BLaER1 (cell line): Measurements from ENCODE around the gene BRD3.

Source experiments
- H3K27ac ChIP-seq: shearing (Covaris generic); formaldehyde crosslinking; 2 replicates; pipeline ENCODE4 v1.8.1; 2022
- H3K27me3 ChIP-seq: shearing (Covaris generic); formaldehyde crosslinking; 2 replicates; pipeline ENCODE4 v1.8.1; 2022
- H3K36me3 ChIP-seq: shearing (Covaris generic); formaldehyde crosslinking; 2 replicates; pipeline ENCODE4 v1.8.1; 2022
- H3K4me1 ChIP-seq: shearing (Covaris generic); formaldehyde crosslinking; 2 replicates; pipeline ENCODE4 v1.8.1; 2022
- H3K4me2 ChIP-seq: shearing (Covaris generic); formaldehyde crosslinking; 2 replicates; pipeline ENCODE4 v1.8.1; 2022
- H3K4me3 ChIP-seq: shearing (Covaris generic); formaldehyde crosslinking; 2 replicates; pipeline ENCODE4 v1.8.1; 2022
- H3K9ac ChIP-seq: shearing (Covaris generic); formaldehyde crosslinking; 2 replicates; pipeline ENCODE4 v1.8.1; 2022
- H3K9me3 ChIP-seq: shearing (Covaris generic); formaldehyde crosslinking; 2 replicates; pipeline ENCODE4 v1.8.1; 2022
- H4K20me1 ChIP-seq: shearing (Covaris generic); formaldehyde crosslinking; 2 replicates; pipeline ENCODE4 v1.8.1; 2022
- Cebpa-rat ChIP-seq: shearing (Covaris generic); IDR thresholded peaks from 2 replicates; pipeline ENCODE4 v1.8.1; 2022

The BRD3 gene

DNA sequence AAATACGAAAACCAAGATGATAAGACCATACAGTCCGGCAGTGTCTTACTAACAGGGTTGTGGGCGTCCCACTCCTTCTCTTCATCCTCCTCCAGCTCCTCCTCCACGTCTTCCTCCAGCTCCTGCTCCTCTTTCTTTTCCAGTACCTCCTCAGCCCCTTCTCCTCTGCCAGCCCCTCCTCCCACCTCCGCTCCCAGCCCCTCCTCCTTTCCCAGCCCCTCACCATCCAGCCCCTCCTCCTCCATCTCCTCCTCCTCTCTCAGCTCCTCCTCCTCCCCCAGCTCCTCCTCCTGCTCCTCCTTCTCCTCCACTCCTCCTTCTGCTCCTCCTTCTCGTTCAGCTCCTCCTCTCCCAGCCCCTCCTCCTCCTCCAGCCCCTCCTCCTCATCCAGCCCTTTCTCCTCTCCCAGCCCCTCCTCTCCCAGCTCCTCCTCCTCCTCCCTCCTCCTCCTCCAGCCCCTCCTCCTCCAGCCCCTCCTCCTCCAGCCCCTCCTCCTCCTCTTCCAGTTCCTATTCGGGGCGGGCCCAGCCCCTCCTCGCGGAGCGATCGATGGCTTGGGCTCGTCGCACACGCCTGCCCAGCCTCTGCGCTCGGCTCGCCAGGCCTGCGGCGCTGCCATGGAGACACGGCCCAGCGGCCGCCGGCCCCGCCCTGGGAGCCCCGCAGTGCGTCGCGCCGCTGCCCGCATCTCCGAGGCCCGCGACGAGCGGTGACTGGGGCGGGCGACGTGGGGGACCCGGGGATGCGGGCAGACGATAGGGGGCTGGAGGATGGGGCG is 42.8 kb downstream of the BRD3 start, which contains the start of gene BRD3OS:
Gene BRD3OS (plus strand): TSS at position 654 of the 778 bp plus-strand sequence. CDS start 1,267 bp downstream, outside the sequence.
- H3K4me1 ChIP-seq: peaks cover 29% of the 10 kb centered on the region
- TF ChIP-seq Cebpa-rat: no peak
- H3K9me3 ChIP-seq: no peaks in the 10 kb centered on the region
- no peaks in the 10 kb centered on the region for H3K27me3 ChIP-seq
- peak within 1 kb of the TSS; percentile 93 for H3K4me2 ChIP-seq
- H3K9ac ChIP-seq: peak within 1 kb of the TSS; percentile 72
- peaks cover 34% of the 10 kb centered on the region for H3K36me3 ChIP-seq
- H3K4me3 ChIP-seq: peak within 1 kb of the TSS; percentile 76
- H3K27ac ChIP-seq: peak within 1 kb of the TSS; percentile 23
- peaks cover 41% of the 10 kb centered on the region for H4K20me1 ChIP-seq

- H3K4me3 ChIP-seq: peak overlapping the region; percentile 60
- no peaks in the 10 kb centered on the region for H3K27me3 ChIP-seq
These were observed 43.5 kb downstream of the BRD3 start for GRCh38 chr9:134024214-134024792.

GRCh38 chr9:134014946-134015345 is 52.9 kb downstream of the BRD3 start:
- Histone ChIP-seq H3K4me3 (no peak overlapping the region), H3K9ac (no peak overlapping the region), H3K9me3 (peaks cover 55% of the 10 kb centered on the region), H3K4me2 (no peak overlapping the region), H3K36me3 (0 out of 2 replicates have a peak, but pooled peaks cover 4% of the 10 kb centered on the region), H3K27ac (no peak overlapping the region), H3K4me1 (no peaks in the 10 kb centered on the region), H4K20me1 (no peaks in the 10 kb centered on the region), H3K27me3 (no peaks in the 10 kb centered on the region)
- no peak for TF ChIP-seq Cebpa-rat

More at GRCh38 chr9:134024214-134024792, 43.5 kb downstream of the BRD3 start:
- H3K9me3 ChIP-seq: no peaks in the 10 kb centered on the region
- H3K4me1 ChIP-seq: peaks cover 27% of the 10 kb centered on the region
- TF ChIP-seq Cebpa-rat: no peak
- peaks cover 33% of the 10 kb centered on the region for H4K20me1 ChIP-seq
- H3K27ac ChIP-seq: no peak overlapping the region
- no peak overlapping the region for H3K9ac ChIP-seq
- peak overlapping the region; percentile 79 for H3K4me2 ChIP-seq
- peaks cover 27% of the 10 kb centered on the region for H3K36me3 ChIP-seq

GRCh38 chr9:134011401-134011800 is 56.4 kb downstream of the BRD3 start:
- Histone ChIP-seq H3K27me3 (no peaks in the 10 kb centered on the region), H3K4me1 (0 out of 2 replicates have a peak, but pooled peaks cover 7% of the 10 kb centered on the region), H3K4me3 (no peak overlapping the region), H3K9me3 (peaks cover 45% of the 10 kb centered on the region), H3K27ac (no peak overlapping the region), H3K36me3 (0 out of 2 replicates have a peak, but pooled peaks cover 4% of the 10 kb centered on the region), H3K9ac (no peak overlapping the region), H3K4me2 (no peak overlapping the region), H4K20me1 (no peaks in the 10 kb centered on the region)
- no peak for TF ChIP-seq Cebpa-rat

DNA sequence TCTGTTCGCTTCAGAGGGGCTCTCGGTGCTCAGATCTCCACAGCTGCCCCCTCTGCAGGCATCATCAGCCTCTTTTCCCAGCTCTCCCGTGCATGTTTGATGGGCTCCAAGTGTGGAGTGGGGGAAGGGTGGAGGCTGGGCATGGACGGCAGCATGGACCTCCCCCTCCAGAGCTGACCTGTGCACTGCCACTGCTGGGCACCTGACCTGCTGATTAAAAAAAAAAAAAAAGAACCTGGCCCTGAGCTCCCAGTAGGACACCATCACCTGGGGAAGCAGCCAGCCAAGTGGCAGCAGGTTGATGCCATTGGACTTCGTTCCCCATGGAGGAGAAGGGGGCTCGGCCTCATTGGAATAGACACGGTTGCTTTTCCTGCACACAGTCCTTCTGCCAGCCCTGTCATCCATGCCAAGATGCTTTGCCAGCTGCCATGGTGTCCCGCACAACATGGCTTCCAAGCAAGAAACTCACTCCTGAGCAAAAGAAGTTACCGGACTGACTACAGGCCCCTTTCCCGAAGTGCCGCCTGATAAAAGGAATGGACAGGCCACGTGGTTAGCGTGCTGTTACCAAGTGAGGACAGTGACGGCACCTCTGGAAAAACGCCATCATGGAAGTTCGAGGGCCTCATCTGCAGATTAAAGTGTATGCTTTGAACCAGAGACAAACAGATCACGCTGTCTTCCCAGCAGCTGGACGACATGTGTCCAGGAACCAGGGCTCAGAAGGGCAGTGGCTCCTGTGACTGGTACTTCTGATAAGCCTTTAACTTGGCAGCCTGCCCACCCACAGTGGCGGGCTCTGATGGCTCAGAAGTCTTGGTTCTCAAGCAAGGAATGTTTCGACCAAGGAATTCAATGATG is 57.3 kb downstream of the BRD3 start:
- Histone ChIP-seq H3K36me3 (0 out of 2 replicates have a peak, but pooled peaks cover 4% of the 10 kb centered on the region), H3K4me3 (no peak overlapping the region), H3K4me1 (0 out of 2 replicates have a peak, but pooled peaks cover 7% of the 10 kb centered on the region), H3K27ac (no peak overlapping the region), H3K9ac (no peak overlapping the region), H3K9me3 (peaks cover 36% of the 10 kb centered on the region), H3K4me2 (no peak overlapping the region), H3K27me3 (no peaks in the 10 kb centered on the region), H4K20me1 (no peaks in the 10 kb centered on the region)
- no peak for TF ChIP-seq Cebpa-rat

DNA sequence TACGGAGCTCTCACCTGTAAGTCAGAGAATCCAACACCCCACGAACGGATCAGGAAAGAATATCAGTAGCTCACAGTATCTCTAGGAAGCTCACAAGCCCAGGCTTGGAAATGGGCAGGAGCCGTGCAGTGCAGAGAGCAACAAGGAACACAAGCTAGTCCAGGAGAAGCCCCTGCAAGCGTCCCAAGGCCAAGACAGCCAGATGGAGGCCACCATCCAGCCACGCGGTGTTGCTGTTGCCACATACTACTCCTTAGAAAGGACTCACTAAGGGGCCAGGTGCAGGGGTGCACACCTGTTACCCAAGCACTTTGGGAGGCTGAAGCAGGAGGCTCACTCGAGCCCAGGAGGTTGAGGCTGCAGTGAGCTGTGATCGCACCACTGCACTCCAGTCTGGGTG is 60.3 kb downstream of the BRD3 start:
- H3K4me1 ChIP-seq: 0 out of 2 replicates have a peak, but pooled peaks cover 7% of the 10 kb centered on the region
- no peak overlapping the region for H3K27ac ChIP-seq
- H3K9ac ChIP-seq: no peak overlapping the region
- no peaks in the 10 kb centered on the region for H4K20me1 ChIP-seq
- no peak overlapping the region for H3K4me2 ChIP-seq
- TF ChIP-seq Cebpa-rat: no peak
- H3K4me3 ChIP-seq: no peak overlapping the region
- peaks cover 20% of the 10 kb centered on the region for H3K9me3 ChIP-seq
- H3K36me3 ChIP-seq: no peaks in the 10 kb centered on the region
- no peaks in the 10 kb centered on the region for H3K27me3 ChIP-seq

DNA sequence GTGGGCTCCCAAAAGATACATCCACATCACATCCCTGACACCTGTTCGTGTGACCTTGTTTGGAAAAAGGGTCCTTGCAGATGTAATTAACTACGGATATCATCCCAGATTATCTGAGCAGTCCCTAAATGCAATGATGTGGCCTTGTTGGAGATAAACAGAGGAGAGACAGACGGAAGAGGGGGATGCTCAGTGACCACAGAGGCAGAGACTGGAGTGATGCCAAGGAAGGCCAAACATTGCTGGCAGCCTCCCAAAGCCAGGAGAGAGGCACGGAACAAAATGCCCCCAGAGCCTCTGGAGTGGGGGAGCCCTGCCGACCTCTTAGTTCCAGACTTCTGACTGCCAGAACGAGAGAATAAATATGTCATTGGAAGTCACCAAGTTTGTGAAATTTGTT is 60.7 kb downstream of the BRD3 start:
- Histone ChIP-seq H3K4me2 (no peak overlapping the region), H3K36me3 (no peaks in the 10 kb centered on the region), H3K4me1 (0 out of 2 replicates have a peak, but pooled peaks cover 7% of the 10 kb centered on the region), H4K20me1 (no peaks in the 10 kb centered on the region), H3K27ac (no peak overlapping the region), H3K27me3 (no peaks in the 10 kb centered on the region), H3K9ac (no peak overlapping the region), H3K4me3 (no peak overlapping the region), H3K9me3 (peaks cover 20% of the 10 kb centered on the region)
- no peak for TF ChIP-seq Cebpa-rat

DNA sequence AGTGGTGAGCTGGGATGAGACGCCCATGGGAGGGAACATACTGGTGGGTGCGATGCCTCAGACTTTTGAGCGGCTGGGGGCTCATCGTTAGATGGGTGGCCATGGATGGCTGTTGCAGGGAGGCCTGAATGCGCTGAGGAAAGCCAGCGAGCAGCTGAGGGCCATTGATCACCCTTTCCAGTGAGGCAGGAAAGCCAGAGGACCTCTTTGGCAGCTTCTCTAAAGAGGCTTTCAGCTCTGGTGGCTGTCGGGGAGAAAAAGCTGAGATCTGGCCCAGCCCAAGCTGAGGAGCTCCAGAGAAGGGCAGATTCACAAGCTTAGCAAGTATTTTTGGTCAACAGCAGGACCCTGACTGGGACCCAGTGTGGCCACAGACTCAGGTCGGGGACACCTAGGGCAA is 62.4 kb downstream of the BRD3 start:
- Histone ChIP-seq H3K36me3 (no peaks in the 10 kb centered on the region), H3K4me3 (no peak overlapping the region), H3K4me2 (no peak overlapping the region), H3K27ac (no peak overlapping the region), H4K20me1 (no peaks in the 10 kb centered on the region), H3K9ac (no peak overlapping the region), H3K4me1 (0 out of 2 replicates have a peak, but pooled peaks cover 7% of the 10 kb centered on the region), H3K9me3 (peaks cover 5% of the 10 kb centered on the region), H3K27me3 (no peaks in the 10 kb centered on the region)
- no peak for TF ChIP-seq Cebpa-rat

- no peak for TF ChIP-seq Cebpa-rat
- Histone ChIP-seq H4K20me1 (no peaks in the 10 kb centered on the region), H3K4me2 (no peak overlapping the region), H3K4me1 (0 out of 2 replicates have a peak, but pooled peaks cover 7% of the 10 kb centered on the region), H3K4me3 (no peak overlapping the region), H3K27me3 (no peaks in the 10 kb centered on the region), H3K9ac (no peak overlapping the region), H3K27ac (no peak overlapping the region), H3K36me3 (no peaks in the 10 kb centered on the region), H3K9me3 (no peaks in the 10 kb centered on the region)
These were observed 62.9 kb downstream of the BRD3 start for GRCh38 chr9:134004881-134005280.
